ENCODE results near the gene DDX39B. TPM values are rescaled to one million over a fixed set of nuclear protein-coding genes. Genes with fewer than 3 reads are reported as not detected.

DDX39B gene
- total RNA-seq, 2 experiments from 2014 or later = 483 to 498 TPM

DNA sequence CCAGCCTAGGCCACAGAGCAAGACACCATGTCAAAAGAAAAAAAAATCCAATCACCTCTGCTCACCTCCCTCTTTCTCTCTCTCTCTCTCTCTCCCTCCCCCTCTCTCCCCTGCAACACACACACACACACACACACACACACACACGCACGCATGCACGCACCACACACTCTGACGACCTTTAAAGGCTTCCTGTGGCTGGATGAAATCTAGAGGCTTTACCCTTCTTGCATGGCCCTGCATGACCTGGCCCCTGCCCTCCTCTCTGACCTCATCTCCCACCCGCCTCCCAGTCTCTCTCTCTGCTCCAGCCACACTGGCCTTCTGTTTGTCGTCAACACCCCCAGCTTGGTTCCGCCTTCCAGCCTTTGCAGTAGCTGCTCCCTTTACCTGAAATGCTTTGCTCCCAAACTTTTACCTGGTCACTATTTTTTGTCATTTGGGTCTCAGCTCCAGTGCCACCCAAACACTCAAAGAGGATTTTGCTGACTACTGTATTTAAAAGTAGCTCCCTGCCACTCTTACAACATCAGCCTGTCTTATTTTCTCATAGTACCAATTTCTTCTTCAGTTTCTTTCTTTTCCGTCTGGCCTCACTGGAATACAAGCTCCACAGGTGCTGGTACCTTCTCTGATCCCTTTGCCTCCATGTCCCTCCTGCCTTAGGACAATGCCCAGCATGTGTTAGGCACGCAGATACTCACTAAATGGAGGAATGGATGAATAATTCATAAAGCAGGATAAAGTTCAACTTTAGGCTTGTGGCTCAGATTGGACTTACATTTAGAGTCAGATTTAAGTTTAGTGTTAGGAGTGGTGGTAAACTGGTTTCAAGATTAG lies 25.9 kb upstream of the DDX39B start:
- peak overlapping the region; percentile 65 for H3K4me3 Mint-ChIP-seq
- H3K36me3 ChIP-seq (ENCODE audit: insufficient read depth, low read length) = peaks cover 15% of the 10 kb centered on the region
- intact Hi-C loops (cut with DNase I, micrococcal nuclease) = loop anchor here in 1 of 2 experiments (1.0 kb wide), 1 partner anchor 7 kb away; no protein-coding TSS in a partner anchor
- ATAC-seq (ENCODE audit: poor library complexity) (no peak), DNase-seq (peak in 5 of 14 experiments; percentile 46 to 70 (median 58))
- H3K9me3 Mint-ChIP-seq = no peaks in the 10 kb centered on the region
- no peaks in the 10 kb centered on the region for H3K27me3 Mint-ChIP-seq
- TF ChIP-seq, protein P1, sequence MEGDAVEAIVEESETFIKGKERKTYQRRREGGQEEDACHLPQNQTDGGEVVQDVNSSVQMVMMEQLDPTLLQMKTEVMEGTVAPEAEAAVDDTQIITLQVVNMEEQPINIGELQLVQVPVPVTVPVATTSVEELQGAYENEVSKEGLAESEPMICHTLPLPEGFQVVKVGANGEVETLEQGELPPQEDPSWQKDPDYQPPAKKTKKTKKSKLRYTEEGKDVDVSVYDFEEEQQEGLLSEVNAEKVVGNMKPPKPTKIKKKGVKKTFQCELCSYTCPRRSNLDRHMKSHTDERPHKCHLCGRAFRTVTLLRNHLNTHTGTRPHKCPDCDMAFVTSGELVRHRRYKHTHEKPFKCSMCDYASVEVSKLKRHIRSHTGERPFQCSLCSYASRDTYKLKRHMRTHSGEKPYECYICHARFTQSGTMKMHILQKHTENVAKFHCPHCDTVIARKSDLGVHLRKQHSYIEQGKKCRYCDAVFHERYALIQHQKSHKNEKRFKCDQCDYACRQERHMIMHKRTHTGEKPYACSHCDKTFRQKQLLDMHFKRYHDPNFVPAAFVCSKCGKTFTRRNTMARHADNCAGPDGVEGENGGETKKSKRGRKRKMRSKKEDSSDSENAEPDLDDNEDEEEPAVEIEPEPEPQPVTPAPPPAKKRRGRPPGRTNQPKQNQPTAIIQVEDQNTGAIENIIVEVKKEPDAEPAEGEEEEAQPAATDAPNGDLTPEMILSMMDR (IDR thresholded peaks at IDR 0.05) = no peak
- peaks cover 43% of the 10 kb centered on the region for H3K36me3 Mint-ChIP-seq (ENCODE audit: low read depth)
- peaks cover 81% of the 10 kb centered on the region for H3K4me1 Mint-ChIP-seq (ENCODE audit: low read depth)
- peak overlapping the region; percentile 95 for H3K27ac Mint-ChIP-seq
- POLR2A ChIA-PET = interaction anchor here (1.0 to 34.9 kb wide), 5 partner anchors 10 to 94 kb away, joined by 3 to 1160 read pairs (median 10); partner anchors contain the start of genes DDX39B, LST1, LTA and LTB
- H3K27ac ChIP-seq (ENCODE audit: low read depth in 1 of 2, low read length in 2 of 2) = peak overlapping the region; percentile 78 to 88
- peaks cover 78% of the 10 kb centered on the region for H3K4me1 ChIP-seq (ENCODE audit: insufficient read depth, low read length)
- H3K4me3 ChIP-seq (ENCODE audit: low read length) = no peak overlapping the region
- H3K9me3 ChIP-seq (ENCODE audit: control insufficient read depth in 1 of 2, insufficient read depth in 1 of 2, low read length in 2 of 2) = no peaks in the 10 kb centered on the region
- no peaks in the 10 kb centered on the region for H3K27me3 ChIP-seq (ENCODE audit: control insufficient read depth in 1 of 2, insufficient read depth in 2 of 2, low read length in 2 of 2)
- CTCF ChIA-PET = interaction anchor here (0.9 to 4.3 kb wide), 8 partner anchors 9 to 31 kb away, joined by 3 to 38 read pairs (median 6); partner anchors contain the start of genes DDX39B and LST1

DNA sequence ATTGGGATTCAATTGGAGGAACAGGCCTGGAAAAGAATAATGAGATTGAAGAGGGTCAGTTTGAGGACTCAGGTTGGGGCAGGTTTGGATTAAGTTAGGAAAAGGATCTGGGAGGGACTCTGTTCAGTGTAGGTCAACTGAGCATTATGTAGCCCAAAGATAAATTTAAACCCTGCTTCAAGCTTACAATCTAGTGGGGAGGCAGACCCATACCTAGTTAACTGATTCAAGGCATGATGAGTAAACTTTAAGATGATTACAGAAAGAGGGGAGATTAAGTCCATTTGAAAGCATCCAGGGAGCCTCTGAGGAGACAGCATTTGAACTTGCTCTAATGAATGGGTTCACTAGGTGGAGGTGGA lies 18.9 kb upstream of the DDX39B start:
- Histone ChIP-seq H3K36me3 (ENCODE audit: insufficient read depth, low read length) (peaks cover 28% of the 10 kb centered on the region), H3K4me3 (ENCODE audit: low read length) (no peak overlapping the region), H3K27ac (ENCODE audit: low read depth in 1 of 2, low read length in 2 of 2) (peak overlapping the region; percentile 35 to 74), H3K4me1 (ENCODE audit: insufficient read depth, low read length) (peaks cover 76% of the 10 kb centered on the region), H3K9me3 (ENCODE audit: control insufficient read depth in 1 of 2, insufficient read depth in 1 of 2, low read length in 2 of 2) (no peaks in the 10 kb centered on the region), H3K27me3 (ENCODE audit: control insufficient read depth in 1 of 2, insufficient read depth in 2 of 2, low read length in 2 of 2) (no peaks in the 10 kb centered on the region)
- H3K9me3 Mint-ChIP-seq = no peaks in the 10 kb centered on the region
- no peak for ATAC-seq (ENCODE audit: poor library complexity)
- intact Hi-C loops (cut with DNase I, micrococcal nuclease) = loop anchor here in 1 of 2 experiments (1.0 kb wide), 1 partner anchor 8 kb away; no protein-coding TSS in a partner anchor
- H3K27me3 Mint-ChIP-seq = no peaks in the 10 kb centered on the region
- H3K36me3 Mint-ChIP-seq (ENCODE audit: low read depth) = peaks cover 53% of the 10 kb centered on the region
- peak overlapping the region; percentile 82 for H3K4me3 Mint-ChIP-seq
- CTCF ChIA-PET = interaction anchor here (2.4 to 6.2 kb wide), 3 partner anchors 9 to 37 kb away, joined by 8 to 32 read pairs (median 11); no protein-coding TSS in a partner anchor
- POLR2A ChIA-PET = interaction anchor here (1.1 to 34.9 kb wide), 3 partner anchors 10 to 302 kb away, joined by 3 to 1160 read pairs (median 8); partner anchors contain the start of genes LST1, LTA, LTB and NCR3
- H3K4me1 Mint-ChIP-seq (ENCODE audit: low read depth) = peaks cover 67% of the 10 kb centered on the region
- TF ChIP-seq, protein P1 (IDR thresholded peaks at IDR 0.05) = no peak
- H3K27ac Mint-ChIP-seq = peak overlapping the region; percentile 90
- no peak for DNase-seq

- intact Hi-C loops (cut with DNase I, micrococcal nuclease) = loop anchor here in 1 of 2 experiments (1.0 to 2.0 kb wide), 3 partner anchors 8 to 21 kb away; partner anchors contain the start of gene LTA
- Mint-ChIP-seq H3K27me3 (no peaks in the 10 kb centered on the region), H3K4me3 (peak overlapping the region; percentile 82), H3K36me3 (ENCODE audit: low read depth) (peaks cover 47% of the 10 kb centered on the region), H3K4me1 (ENCODE audit: low read depth) (peaks cover 62% of the 10 kb centered on the region), H3K27ac (peak overlapping the region; percentile 90), H3K9me3 (no peaks in the 10 kb centered on the region)
- H3K4me3 ChIP-seq (ENCODE audit: low read length) = peak overlapping the region; percentile 44
- H3K27me3 ChIP-seq (ENCODE audit: control insufficient read depth in 1 of 2, insufficient read depth in 2 of 2, low read length in 2 of 2) = no peaks in the 10 kb centered on the region
- POLR2A ChIA-PET = interaction anchor here (1.1 to 34.9 kb wide), 5 partner anchors 9 to 303 kb away, joined by 3 to 1160 read pairs (median 10); partner anchors contain the start of genes LST1, LTA, LTB and NCR3
- peak overlapping the region; percentile 63 to 74 for H3K27ac ChIP-seq (ENCODE audit: low read depth in 1 of 2, low read length in 2 of 2)
- H3K36me3 ChIP-seq (ENCODE audit: insufficient read depth, low read length) = peaks cover 28% of the 10 kb centered on the region
- no peaks in the 10 kb centered on the region for H3K9me3 ChIP-seq (ENCODE audit: control insufficient read depth in 1 of 2, insufficient read depth in 1 of 2, low read length in 2 of 2)
- TF ChIP-seq, protein P1 (IDR thresholded peaks at IDR 0.05) = no peak
- ATAC-seq (ENCODE audit: poor library complexity) = peak; percentile 58
- CTCF ChIA-PET = interaction anchor here (0.9 to 6.2 kb wide), 5 partner anchors 9 to 38 kb away, joined by 3 to 32 read pairs (median 8); partner anchors contain the start of gene LTB
- peaks cover 72% of the 10 kb centered on the region for H3K4me1 ChIP-seq (ENCODE audit: insufficient read depth, low read length)
- peak in 7 of 14 experiments; percentile 29 to 81 (median 65) for DNase-seq
These were observed 18.3 kb upstream of the DDX39B start for GRCh38 chr6:31559958-31560696.

All from CD4-positive, alpha-beta T cell (primary cell).